Measurements from ENCODE around the gene MAN1A1.

Gene MAN1A1

GRCh38 chr6:119276211-119276610 is 73.3 kb downstream of the MAN1A1 start:
- FAIRE-seq (no peak), DNase-seq (ENCODE audit: insufficient read length, low spot score) (no peak)

- DNase-seq (ENCODE audit: insufficient read length, low spot score): no peak
- FAIRE-seq: no peak
These were observed 75.4 kb downstream of the MAN1A1 start for GRCh38 chr6:119274197-119274595.

GRCh38 chr6:119273272-119274196 is 76.0 kb downstream of the MAN1A1 start:
- no peak for FAIRE-seq
- no peak for DNase-seq (ENCODE audit: insufficient read length, low spot score)

DNA sequence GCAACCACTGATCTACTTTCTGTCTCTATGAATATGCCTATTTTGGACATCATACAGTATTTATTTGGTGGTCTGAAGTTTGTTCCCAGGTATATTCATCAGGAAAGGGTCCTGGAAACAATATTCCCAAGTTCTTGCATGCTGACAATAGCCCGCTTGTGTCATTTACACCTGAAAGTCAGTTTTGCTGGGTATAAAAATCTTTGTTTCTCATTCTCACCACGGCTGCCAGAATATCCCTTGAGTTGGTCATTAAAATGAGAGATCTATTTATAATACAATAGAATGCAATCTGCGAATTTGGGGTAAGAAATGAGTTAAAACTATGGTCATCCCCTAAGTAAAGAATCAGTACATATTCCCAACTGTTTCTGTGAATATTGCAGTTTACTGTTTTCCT is 79.0 kb downstream of the MAN1A1 start:
- no peak for FAIRE-seq
- DNase-seq (ENCODE audit: insufficient read length, low spot score): no peak

DNA sequence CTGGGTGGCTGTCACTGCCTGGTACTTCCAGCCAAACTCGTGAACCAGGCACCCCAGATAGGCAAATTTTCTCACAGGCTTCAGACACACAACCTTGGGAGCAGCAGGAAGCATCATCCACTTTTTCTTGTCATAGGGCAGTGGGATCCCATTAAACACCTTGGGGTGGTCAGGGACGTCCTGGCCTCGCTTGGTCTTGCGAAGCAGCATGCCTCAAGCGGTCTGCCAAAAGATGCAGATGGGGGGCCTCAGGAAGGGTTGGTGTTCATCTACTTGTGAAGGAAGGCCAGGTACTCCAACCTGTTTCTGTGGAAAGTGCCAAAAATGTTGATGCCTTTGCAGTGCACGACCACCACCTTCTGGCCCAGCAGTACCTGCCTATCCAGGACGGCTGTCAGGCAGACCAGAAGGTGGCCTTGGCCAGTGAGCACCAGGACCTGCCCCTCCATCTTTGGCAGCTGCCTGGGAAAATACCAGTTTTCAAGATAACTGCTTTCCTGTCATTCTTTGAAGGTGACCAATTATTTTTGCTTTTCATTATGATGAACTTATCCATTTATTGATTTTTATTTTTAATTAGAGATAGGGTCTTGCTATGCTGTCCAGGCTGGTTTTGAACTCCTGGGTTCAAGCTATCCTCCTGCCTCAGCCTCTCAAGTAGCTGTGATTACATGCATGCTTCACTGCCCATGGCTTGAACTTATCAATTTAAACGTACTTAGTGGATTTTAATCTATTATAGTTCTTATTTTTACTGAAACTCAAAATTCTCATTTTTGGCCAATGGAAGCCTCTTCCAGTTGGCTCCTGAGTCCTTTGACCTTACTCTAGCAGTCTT is 80.1 kb downstream of the MAN1A1 start:
- DNase-seq (ENCODE audit: insufficient read length, low spot score): no peak
- no peak for FAIRE-seq

DNA sequence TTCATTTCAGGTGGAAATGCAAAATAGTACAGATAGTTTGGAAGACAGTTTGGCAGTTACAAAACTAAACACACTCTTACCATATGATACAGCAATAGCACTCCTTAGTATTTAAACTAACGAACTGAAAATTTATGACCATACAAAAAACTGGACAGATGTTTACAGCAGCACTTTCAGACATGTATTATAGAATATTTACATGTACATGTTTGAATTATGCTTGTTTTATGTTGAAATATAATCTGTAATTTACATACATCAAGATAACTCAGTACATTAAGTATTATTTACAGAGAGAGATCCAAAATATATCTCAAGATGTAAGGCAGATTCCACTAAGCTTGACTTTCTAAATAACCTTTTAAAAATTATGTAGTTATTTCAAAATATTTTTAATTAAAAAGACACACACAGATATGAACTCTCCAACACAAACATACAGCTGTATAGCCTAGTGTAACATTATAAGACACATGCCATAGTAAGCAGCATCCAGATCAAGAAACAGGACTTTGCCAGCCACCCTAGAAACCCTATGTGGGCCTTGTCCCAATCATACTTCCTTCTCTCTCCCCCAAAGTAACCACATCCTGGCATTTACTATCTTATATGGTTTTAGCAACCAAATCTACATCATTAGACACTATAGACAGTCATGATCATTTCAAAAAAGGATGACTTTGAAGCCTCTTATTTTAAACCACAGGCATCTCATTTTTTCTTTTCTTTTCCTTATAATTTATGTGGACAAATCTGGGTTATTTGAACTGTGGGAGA is 82.2 kb downstream of the MAN1A1 start:
- no peak for DNase-seq (ENCODE audit: insufficient read length, low spot score)

DNA sequence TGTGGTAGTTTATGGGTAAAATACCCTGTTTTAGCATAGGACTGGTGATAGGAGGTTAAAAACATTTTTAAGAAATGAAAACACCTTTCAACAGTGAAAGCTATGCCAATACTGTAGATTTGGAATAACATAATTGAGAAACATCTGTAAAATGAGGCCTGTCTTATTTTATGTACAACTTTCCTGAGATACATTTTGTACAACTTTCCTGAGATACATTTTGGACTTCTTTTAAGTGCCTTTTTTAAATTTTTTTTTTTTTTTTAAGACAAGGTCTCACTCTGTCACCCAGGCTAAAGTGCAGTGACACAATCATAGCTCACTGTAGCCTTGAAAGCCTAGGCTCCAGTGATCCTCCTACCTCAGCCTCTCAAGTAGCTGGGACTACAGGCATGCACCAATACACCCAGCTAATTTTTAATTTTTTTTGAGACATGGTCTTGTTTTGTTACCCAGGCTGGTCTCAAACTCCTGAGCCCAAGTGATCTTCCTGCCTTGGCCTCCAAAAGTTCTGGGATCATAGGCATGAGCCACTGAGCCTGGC is 84.6 kb downstream of the MAN1A1 start:
- no peak for DNase-seq (ENCODE audit: insufficient read length, low spot score)
- peak; percentile 40 for FAIRE-seq

More for the DNA sequence above, 82.2 kb downstream of the MAN1A1 start:
- no peak for FAIRE-seq

DNA sequence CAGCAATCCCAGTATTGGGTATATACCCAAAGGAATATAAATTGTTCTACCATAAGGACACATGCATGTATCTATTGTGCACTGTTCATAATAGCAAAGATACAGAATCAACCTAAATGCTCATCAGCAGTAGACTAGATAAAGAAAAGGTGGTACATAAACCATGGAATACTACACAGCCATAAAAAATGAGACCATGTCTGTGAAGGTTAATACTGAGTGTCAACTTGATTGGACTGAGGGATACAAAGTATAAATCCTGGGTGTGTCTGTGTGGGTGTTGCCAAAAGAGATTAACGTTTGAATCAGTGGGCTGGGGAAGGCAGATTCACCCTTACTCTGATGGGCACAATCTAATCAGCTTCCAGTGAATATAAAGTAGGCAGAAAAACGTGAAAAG is 86.9 kb downstream of the MAN1A1 start:
- FAIRE-seq (no peak), DNase-seq (ENCODE audit: insufficient read length, low spot score) (no peak)

DNA sequence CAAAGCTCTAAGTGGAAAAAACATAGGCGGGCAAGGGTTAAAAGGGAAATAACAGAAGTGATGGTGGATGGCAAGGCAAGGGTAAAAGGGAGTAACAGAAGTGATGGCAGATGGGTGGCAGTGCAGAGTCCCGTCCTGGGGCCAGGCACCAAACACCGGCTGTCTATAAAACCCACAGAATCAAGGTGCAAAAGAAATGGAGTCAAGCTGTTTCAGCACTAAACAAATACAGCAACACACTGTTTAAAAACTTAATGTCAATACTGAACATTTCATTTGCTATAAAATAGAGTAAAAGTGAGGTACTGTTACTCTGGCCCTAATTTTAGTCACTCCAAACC is 87.6 kb downstream of the MAN1A1 start:
- DNase-seq (ENCODE audit: insufficient read length, low spot score): no peak
- FAIRE-seq: no peak

GRCh38 chr6:119259027-119259426 is 90.5 kb downstream of the MAN1A1 start:
- FAIRE-seq (peak; percentile 52), DNase-seq (ENCODE audit: insufficient read length, low spot score) (no peak)

GRCh38 chr6:119257726-119258125 is 91.8 kb downstream of the MAN1A1 start:
- DNase-seq (ENCODE audit: insufficient read length, low spot score) (no peak), FAIRE-seq (peak; percentile 11)

DNA sequence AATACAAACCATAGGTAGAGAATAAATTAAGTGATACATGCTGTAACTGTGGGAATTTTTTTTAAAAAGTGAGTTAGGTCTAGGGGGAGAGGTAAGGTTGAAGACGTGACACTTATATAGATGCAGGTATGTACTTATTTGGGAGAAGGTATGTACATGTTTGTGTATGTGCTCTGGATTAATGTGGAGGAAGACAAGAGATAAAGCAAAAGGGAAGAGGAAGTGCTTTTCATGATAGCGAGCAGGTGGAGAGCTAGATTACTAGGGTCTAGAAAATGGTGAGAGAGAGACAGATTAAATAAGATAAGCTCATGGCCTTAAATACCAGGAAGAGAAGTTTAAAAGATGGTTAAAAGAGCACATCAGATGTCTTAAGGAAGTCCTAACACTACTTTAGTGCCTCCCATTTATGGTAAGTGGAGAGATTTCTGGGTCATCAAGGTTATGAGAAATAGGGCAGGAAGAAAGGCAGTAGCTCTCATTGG is 92.5 kb downstream of the MAN1A1 start:
- no peak for DNase-seq (ENCODE audit: insufficient read length, low spot score)
- FAIRE-seq: no peak

GRCh38 chr6:119256392-119256791 is 93.2 kb downstream of the MAN1A1 start:
- DNase-seq (ENCODE audit: insufficient read length, low spot score) (no peak), FAIRE-seq (no peak)

DNA sequence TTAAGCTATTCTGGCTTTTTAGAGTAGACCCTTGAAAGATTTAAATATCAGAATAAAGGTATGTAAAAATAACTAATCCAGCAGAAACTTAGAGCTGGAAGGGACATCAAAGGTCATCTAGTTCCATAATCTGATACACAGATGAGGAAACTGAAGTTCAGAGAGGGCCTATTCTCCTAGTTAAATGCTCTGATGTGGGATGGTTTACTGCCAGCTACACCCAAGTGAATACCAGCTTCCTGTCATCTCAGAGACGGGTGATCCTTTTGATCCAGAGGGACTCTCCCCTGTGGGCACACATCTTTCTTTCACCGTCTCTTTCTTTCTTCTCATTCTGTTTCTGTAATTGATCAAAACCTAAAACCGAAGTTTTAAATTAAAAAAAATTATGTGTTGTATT is 94.1 kb downstream of the MAN1A1 start:
- DNase-seq (ENCODE audit: insufficient read length, low spot score): no peak
- FAIRE-seq: no peak

DNA sequence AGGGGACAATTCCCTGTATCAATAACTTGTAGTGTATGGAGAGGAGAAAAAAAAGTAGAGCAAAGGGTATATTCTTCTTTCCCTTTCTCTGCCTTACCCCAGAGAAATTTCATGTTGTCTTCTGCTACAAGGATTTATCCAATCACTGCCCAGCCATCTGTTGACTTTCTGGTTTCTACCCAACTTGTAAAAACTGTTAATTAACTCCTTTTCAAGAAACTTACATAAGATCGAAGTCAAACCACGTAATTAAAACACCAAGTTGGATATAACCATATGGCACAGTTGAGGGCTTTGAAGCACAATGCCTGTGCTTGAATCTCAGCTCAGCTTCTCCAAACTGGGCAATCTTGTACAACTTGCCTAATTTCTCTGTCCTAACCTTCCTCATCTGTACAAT is 99.5 kb downstream of the MAN1A1 start:
- no peak for FAIRE-seq
- DNase-seq (ENCODE audit: insufficient read length, low spot score): no peak

- FAIRE-seq (no peak), DNase-seq (ENCODE audit: insufficient read length, low spot score) (no peak)
These were observed 100.2 kb downstream of the MAN1A1 start for GRCh38 chr6:119249319-119249718.

GRCh38 chr6:119247504-119247903 is 102.1 kb downstream of the MAN1A1 start:
- FAIRE-seq: no peak

DNA sequence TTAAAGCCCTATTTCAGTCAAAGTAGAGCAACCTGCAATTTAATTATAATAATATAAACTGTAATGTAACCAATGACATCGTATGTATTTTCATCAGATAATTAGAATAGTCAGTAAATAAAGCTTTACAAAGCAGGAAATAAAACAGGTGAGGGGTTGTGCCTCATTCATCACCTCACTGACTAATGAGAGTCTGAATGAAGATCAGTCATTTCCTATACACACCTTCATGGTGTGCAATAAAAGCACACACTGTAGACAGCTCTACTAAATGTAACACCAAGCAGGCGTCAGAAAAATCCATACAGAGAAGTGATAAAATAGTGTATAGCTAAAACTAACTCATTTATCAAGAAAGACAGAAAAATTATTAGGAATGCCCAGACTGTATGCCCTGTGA is 105.9 kb downstream of the MAN1A1 start:
- DNase-seq (ENCODE audit: insufficient read length, low spot score) (no peak), FAIRE-seq (no peak)

More at GRCh38 chr6:119247504-119247903, 102.1 kb downstream of the MAN1A1 start:
- DNase-seq (ENCODE audit: insufficient read length, low spot score): no peak

DNA sequence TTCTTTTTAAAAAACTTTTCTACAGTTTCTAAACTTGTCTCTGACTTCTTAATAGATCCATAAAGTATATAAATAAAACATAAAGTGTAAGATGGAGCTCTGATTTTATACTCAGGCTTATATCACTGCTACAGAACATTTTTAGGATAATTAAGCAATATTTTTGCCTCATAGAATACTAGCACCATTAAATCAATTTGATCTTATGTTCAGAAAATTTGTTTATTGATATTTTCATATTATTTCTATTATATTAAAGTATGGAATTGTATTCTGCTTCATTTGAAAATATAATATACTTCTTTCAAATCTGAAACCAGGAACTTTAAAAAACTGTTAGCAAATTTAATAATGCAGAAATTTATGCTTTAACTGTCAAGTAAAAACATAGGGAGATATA is 106.5 kb downstream of the MAN1A1 start:
- DNase-seq (ENCODE audit: insufficient read length, low spot score): no peak
- FAIRE-seq: no peak

DNA sequence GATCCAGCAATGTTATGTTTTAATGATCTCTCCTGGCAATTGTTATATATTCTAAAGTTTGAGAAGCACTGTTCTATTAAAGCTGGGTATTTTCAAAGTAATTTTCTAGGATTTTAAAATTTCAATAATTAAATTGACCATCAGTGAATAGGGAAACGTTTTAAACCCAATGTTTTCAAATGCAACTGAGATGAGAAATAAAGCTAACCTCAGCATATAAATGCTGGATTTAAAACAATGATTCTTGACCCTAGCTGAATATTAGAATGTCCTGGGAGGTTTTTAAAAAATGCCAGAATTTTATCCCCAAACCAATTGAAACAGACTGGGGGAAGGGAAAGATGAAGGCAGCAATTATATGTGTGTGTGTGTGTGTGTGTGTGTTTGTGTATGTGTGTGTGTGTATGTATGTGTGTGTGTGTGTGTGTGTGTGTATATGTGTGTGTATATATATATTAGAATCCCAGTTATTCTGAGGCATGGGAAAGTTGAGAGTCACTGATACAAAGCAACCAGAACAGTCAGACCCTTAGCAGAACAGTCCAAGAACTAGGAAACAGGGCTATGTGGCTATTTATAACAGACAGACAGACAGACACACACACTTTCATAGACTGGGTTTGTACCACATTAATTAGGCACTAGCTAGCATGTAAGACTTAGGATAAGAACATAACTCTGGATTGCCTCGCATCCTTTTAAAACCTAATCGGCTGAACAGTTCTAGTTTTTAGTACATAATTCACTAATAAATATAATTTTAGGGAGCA is 107.8 kb downstream of the MAN1A1 start:
- DNase-seq (ENCODE audit: insufficient read length, low spot score) (no peak), FAIRE-seq (no peak)

All from GM19239 (cell line).